ENCODE measurements around the gene PTH1R.

Gene PTH1R

GRCh38 chr3:46851364-46852333 is 25.9 kb upstream of the PTH1R start:
- H3K36me3 Mint-ChIP-seq (ENCODE audit: low read depth) = no peaks in the 10 kb centered on the region
- peaks cover 35% of the 10 kb centered on the region for H3K4me1 Mint-ChIP-seq
- peaks cover 3% of the 10 kb centered on the region for H3K27me3 Mint-ChIP-seq (ENCODE audit: low read depth, poor library complexity)
- no peak overlapping the region for H3K4me3 Mint-ChIP-seq
- H3K27ac Mint-ChIP-seq = peak overlapping the region; percentile 44
- TF ChIP-seq CTCF (IDR thresholded peaks at IDR 0.05) = no peak
- no peaks in the 10 kb centered on the region for H3K9me3 Mint-ChIP-seq
- DNase-seq = no peak

GRCh38 chr3:46852334-46852720 is 25.2 kb upstream of the PTH1R start:
- no peak for DNase-seq

GRCh38 chr3:46852839-46853355 is 24.6 kb upstream of the PTH1R start:
- no peak for TF ChIP-seq CTCF (IDR thresholded peaks at IDR 0.05)
- Mint-ChIP-seq H3K9me3 (no peaks in the 10 kb centered on the region), H3K4me1 (peaks cover 36% of the 10 kb centered on the region), H3K27ac (no peak overlapping the region), H3K4me3 (no peak overlapping the region), H3K27me3 (ENCODE audit: low read depth, poor library complexity) (peaks cover 6% of the 10 kb centered on the region), H3K36me3 (ENCODE audit: low read depth) (no peaks in the 10 kb centered on the region)
- no peak for DNase-seq

More at GRCh38 chr3:46852334-46852720, 25.2 kb upstream of the PTH1R start:
- Mint-ChIP-seq H3K4me1 (peaks cover 35% of the 10 kb centered on the region), H3K27me3 (ENCODE audit: low read depth, poor library complexity) (peaks cover 6% of the 10 kb centered on the region), H3K4me3 (no peak overlapping the region), H3K36me3 (ENCODE audit: low read depth) (no peaks in the 10 kb centered on the region), H3K9me3 (no peaks in the 10 kb centered on the region), H3K27ac (peak overlapping the region; percentile 44)
- no peak for TF ChIP-seq CTCF (IDR thresholded peaks at IDR 0.05)

- Mint-ChIP-seq H3K4me1 (peaks cover 32% of the 10 kb centered on the region), H3K4me3 (no peak overlapping the region)
These were observed 23.8 kb upstream of the PTH1R start for GRCh38 chr3:46853441-46854415.

GRCh38 chr3:46854555-46854991 is 22.9 kb upstream of the PTH1R start:
- Mint-ChIP-seq H3K4me3 (no peak overlapping the region), H3K27ac (no peak overlapping the region), H3K4me1 (peaks cover 32% of the 10 kb centered on the region), H3K9me3 (no peaks in the 10 kb centered on the region), H3K27me3 (ENCODE audit: low read depth, poor library complexity) (peaks cover 6% of the 10 kb centered on the region), H3K36me3 (ENCODE audit: low read depth) (no peaks in the 10 kb centered on the region)
- no peak for TF ChIP-seq CTCF (IDR thresholded peaks at IDR 0.05)
- no peak for DNase-seq

More at GRCh38 chr3:46853441-46854415, 23.8 kb upstream of the PTH1R start:
- no peak for TF ChIP-seq CTCF (IDR thresholded peaks at IDR 0.05)
- no peak for DNase-seq
- Mint-ChIP-seq H3K9me3 (no peaks in the 10 kb centered on the region), H3K27ac (no peak overlapping the region), H3K27me3 (ENCODE audit: low read depth, poor library complexity) (peaks cover 6% of the 10 kb centered on the region), H3K36me3 (ENCODE audit: low read depth) (no peaks in the 10 kb centered on the region)
